ENCODE results near the gene KIF18A.
"Not testable (repeated sequence)": the region's sequence is repeated elsewhere in the genome, so short reads cannot be mapped to it uniquely, and the experiment has no call there.

The KIF18A gene

GRCh38 chr11:28105869-28106268, 2.1 kb downstream of the KIF18A start:
- DNase-seq = no peak

GRCh38 chr11:28104984-28105383, 3.0 kb downstream of the KIF18A start:
- no peak for DNase-seq

GRCh38 chr11:28104425-28104824, 3.5 kb downstream of the KIF18A start:
- no peak for DNase-seq

- not testable (repeated sequence) for DNase-seq
Measured at GRCh38 chr11:28102300-28102699, 5.7 kb downstream of the KIF18A start.

- no peak for DNase-seq
Measured at GRCh38 chr11:28100665-28101064, 7.3 kb downstream of the KIF18A start.

GRCh38 chr11:28099715-28100114, 8.2 kb downstream of the KIF18A start:
- no peak for DNase-seq

- no peak for DNase-seq
Measured at GRCh38 chr11:28098257-28098656, 9.7 kb downstream of the KIF18A start.

GRCh38 chr11:28092786-28093185, 15.2 kb downstream of the KIF18A start:
- no peak for DNase-seq

- no peak for DNase-seq
Measured at GRCh38 chr11:28090052-28090749, 17.8 kb downstream of the KIF18A start.

GRCh38 chr11:28089378-28089777, 18.6 kb downstream of the KIF18A start:
- no peak for DNase-seq

- not testable (repeated sequence) for DNase-seq
Measured at GRCh38 chr11:28087693-28088092, 20.3 kb downstream of the KIF18A start.

GRCh38 chr11:28087192-28087591, 20.8 kb downstream of the KIF18A start:
- not testable (repeated sequence) for DNase-seq

- no peak for DNase-seq
Measured at GRCh38 chr11:28086569-28086968, 21.4 kb downstream of the KIF18A start.

GRCh38 chr11:28083118-28083517, 24.8 kb downstream of the KIF18A start:
- no peak for DNase-seq

- DNase-seq = no peak
Measured at GRCh38 chr11:28077521-28077920, 30.4 kb downstream of the KIF18A start.

GRCh38 chr11:28072321-28072720, 35.6 kb downstream of the KIF18A start:
- no peak for DNase-seq

- DNase-seq = no peak
Measured at GRCh38 chr11:28071305-28071704, 36.7 kb downstream of the KIF18A start.

GRCh38 chr11:28058333-28058732, 49.6 kb downstream of the KIF18A start:
- no peak for DNase-seq

- no peak for DNase-seq
Measured at GRCh38 chr11:28054821-28055220, 53.1 kb downstream of the KIF18A start.

GRCh38 chr11:28049338-28050216, 58.4 kb downstream of the KIF18A start:
- no peak for DNase-seq

- no peak for DNase-seq
Measured at GRCh38 chr11:28048812-28049211, 59.1 kb downstream of the KIF18A start.

GRCh38 chr11:28043930-28044709, 63.8 kb downstream of the KIF18A start:
- DNase-seq = no peak

- no peak for DNase-seq
Measured at GRCh38 chr11:28040384-28040783, 67.6 kb downstream of the KIF18A start.
